K562 (cell line): Measurements from ENCODE around the gene BIK. TPM values are rescaled to one million over a fixed set of nuclear protein-coding genes. Genes with fewer than 3 reads are reported as not detected.

ENCODE experiments used
- ATAC-seq: fragments of 200-7000 bp; cut with Tn5 transposase; 3 replicates; pipeline ENCODE4 v1.9.1; 2020; ENCODE audit warnings: moderate library complexity
- BruUV-seq: library from RNA; stranded (reverse); fragments of 400-500 nt; replicated peaks from 2 replicates; lab custom pipeline; 2021; lab: Mats Ljungman, UMichigan
- CTCF ChIA-PET: fragments of 300-600 bp; formaldehyde crosslinking; extraction: SDS; loops from one replicate; lab custom pipeline; 2021; ENCODE audit warnings: low intra/inter-chr PET ratio; lab: Yijun Ruan, JAX
- POLR2A ChIA-PET: fragments of 300-600, 350-650 bp; sonication (Branson Sonifier 250); formaldehyde crosslinking; extraction: SDS; loops from one replicate; lab custom pipeline; 2021; ENCODE audit warnings: antibody characterized with exemption, inconsistent platforms; lab: Yijun Ruan, JAX
- DNase-seq, 4 experiments: peaks; one replicate each; pipeline versions ENCODE4 v3.0.0 to v3.0.0-alpha.2; 2011 to 2018; ENCODE audit warnings: low spot score in 3 of 4, mixed read lengths in 3 of 4; ENCODE audit errors: extremely low read depth in 1 of 4
- FAIRE-seq: peaks from 2 replicates; lab custom pipeline; 2011; peaks lifted over from hg19 to GRCh38; lab: Jason Lieb, UNC
- H2AFZ ChIP-seq: 2 replicates; pipeline ENCODE4 v1.6.0; 2011; ENCODE audit warnings: low read depth, low read length, control low read depth, inconsistent platforms
- H3K27ac ChIP-seq: fragments of 200-600 bp; 3 replicates; pipeline ENCODE4 v1.8.0; 2011; ENCODE audit warnings: low read depth, mild to moderate bottlenecking, control low read depth, inconsistent platforms, low read length, moderate library complexity, mixed read lengths; ENCODE audit errors: extremely low read depth
- H3K27me3 ChIP-seq, 2 experiments: fragments of 300-600 bp in 1 of 2; 2 replicates in 1 of 2; 3 replicates in 1 of 2; pipeline versions ENCODE4 v1.6.0 to v1.8.0; 2011; ENCODE audit warnings: inconsistent platforms in 2 of 2, low read length in 2 of 2, mild to moderate bottlenecking in 1 of 2, mixed read lengths in 1 of 2, moderate library complexity in 1 of 2; ENCODE audit not compliant: control insufficient read depth in 2 of 2, insufficient read depth in 2 of 2
- H3K36me3 ChIP-seq: fragments of 300-600 bp; 3 replicates; pipeline ENCODE4 v1.8.0; 2011; ENCODE audit warnings: mild to moderate bottlenecking, low read length, inconsistent platforms; ENCODE audit not compliant: control insufficient read depth, insufficient read depth
- H3K4me1 ChIP-seq, 2 experiments: fragments of 200-600 bp in 1 of 2; replicated peaks in 1 of 2; 2 replicates in 1 of 2; 3 replicates in 1 of 2; pipeline versions ENCODE4 v1.5.1 to v1.8.0; 2011; ENCODE audit warnings: inconsistent platforms in 2 of 2, low read length in 2 of 2, mild to moderate bottlenecking in 1 of 2, mixed read lengths in 1 of 2, moderate library complexity in 1 of 2; ENCODE audit not compliant: control insufficient read depth in 2 of 2, insufficient read depth in 2 of 2
- H3K4me2 ChIP-seq: 2 replicates; pipeline ENCODE4 v1.6.1; 2011; ENCODE audit warnings: low read length, control low read depth, inconsistent platforms, mixed read lengths; ENCODE audit not compliant: insufficient read depth
- H3K4me3 ChIP-seq: fragments of 200-600 bp; sonication (generic), shearing (Covaris generic); 2 replicates; pipeline ENCODE4 v1.5.1; 2016; ENCODE audit warnings: control low read depth, inconsistent platforms
- H3K79me2 ChIP-seq: fragments of 200-600 bp; 3 replicates; pipeline ENCODE4 v1.8.0; 2011; ENCODE audit warnings: low read length, inconsistent platforms; ENCODE audit not compliant: control insufficient read depth, insufficient read depth
- H3K9ac ChIP-seq, 2 experiments: 2 replicates each; pipeline versions ENCODE4 v1.6.0 to v1.6.1; 2011; ENCODE audit warnings: low read depth in 2 of 2, low read length in 2 of 2, control low read depth in 1 of 2, inconsistent platforms in 1 of 2, mild to moderate bottlenecking in 1 of 2, mixed read lengths in 1 of 2; ENCODE audit not compliant: insufficient read depth in 1 of 2
- H3K9me1 ChIP-seq: one replicate; pipeline ENCODE4 v1.6.0; 2011; ENCODE audit warnings: inconsistent platforms, mild to moderate bottlenecking, low read length, moderate library complexity; ENCODE audit not compliant: control insufficient read depth, insufficient read depth
- H3K9me3 ChIP-seq: replicated peaks from 2 replicates; pipeline ENCODE4 v1.5.1; 2011; ENCODE audit warnings: low read depth, low read length, inconsistent platforms; ENCODE audit not compliant: control insufficient read depth, insufficient read depth
- H4K20me1 ChIP-seq: replicated peaks from 2 replicates; pipeline ENCODE4 v1.6.1; 2011; ENCODE audit warnings: low read length, inconsistent platforms, mixed read lengths; ENCODE audit not compliant: control insufficient read depth, insufficient read depth
- ASH1L ChIP-seq: fragments of 450-650 bp; IDR thresholded peaks from 2 replicates; pipeline ENCODE4 v1.6.1; 2018; ENCODE audit warnings: borderline replicate concordance, mild to moderate bottlenecking, low read depth; ENCODE audit not compliant: partially characterized antibody
- ETV6 ChIP-seq, 3 experiments: fragments of 150-350 bp in 1 of 3; sonication (generic) in 1 of 3; formaldehyde crosslinking in 1 of 3; IDR thresholded peaks; 2 replicates each; pipeline versions ENCODE4 v1.6.1 to v1.8.0; 2014 to 2022; ENCODE audit warnings: borderline replicate concordance in 2 of 3, low read depth in 2 of 3, antibody characterized with exemption in 1 of 3, low read length in 1 of 3, mild to moderate bottlenecking in 1 of 3, missing genetic modification reagents in 1 of 3
- HINFP ChIP-seq: fragments of 450-650 bp; conservative IDR thresholded peaks from 2 replicates; pipeline ENCODE4 v1.6.1; 2016; ENCODE audit warnings: missing genetic modification characterization, low read depth, mild to moderate bottlenecking, control low read depth, missing compliant biosample characterization
- MAFG ChIP-seq: fragments of 450-650 bp; conservative IDR thresholded peaks from 2 replicates; pipeline ENCODE4 v1.6.1; 2016; ENCODE audit warnings: missing genetic modification characterization, missing compliant biosample characterization
- MEIS2 ChIP-seq: fragments of 450-650 bp; IDR thresholded peaks from 2 replicates; pipeline ENCODE4 v1.6.1; 2014; ENCODE audit warnings: mild to moderate bottlenecking; ENCODE audit not compliant: partially characterized antibody
- NCOA6 ChIP-seq: fragments of 450-650 bp; IDR thresholded peaks from 2 replicates; pipeline ENCODE4 v1.6.1; 2017; ENCODE audit warnings: mild to moderate bottlenecking
- NFYB ChIP-seq: IDR thresholded peaks from 2 replicates; pipeline ENCODE4 v1.6.1; 2011; ENCODE audit warnings: mild to moderate bottlenecking, moderate library complexity; ENCODE audit not compliant: insufficient read length; ENCODE audit errors: extremely low read depth
- NR2C1 ChIP-seq, 2 experiments: fragments of 450-650 bp; IDR thresholded peaks; 2 replicates each; pipeline ENCODE4 v1.6.1; 2017; ENCODE audit warnings: mild to moderate bottlenecking in 2 of 2, antibody characterized with exemption in 1 of 2, inconsistent platforms in 1 of 2, missing compliant biosample characterization in 1 of 2, missing genetic modification characterization in 1 of 2
- PKNOX1 ChIP-seq: fragments of 450-650 bp; IDR thresholded peaks from 2 replicates; pipeline ENCODE4 v1.6.1; 2016
- SRSF9 ChIP-seq: fragments of 200-400 bp; formaldehyde crosslinking; IDR thresholded peaks from 2 replicates; pipeline ENCODE4 v1.6.1; 2017; ENCODE audit warnings: low read depth, low read length, borderline replicate concordance
- TAF7 ChIP-seq: fragments of 450-650 bp; IDR thresholded peaks from 2 replicates; pipeline ENCODE4 v1.6.1; 2016; ENCODE audit warnings: missing genetic modification characterization, missing compliant biosample characterization
- ZNF133 ChIP-seq: fragments of 250-450 bp; sonication (Bioruptor Pico); IDR thresholded peaks from 2 replicates; pipeline ENCODE4 v1.4.0; 2020; ENCODE audit warnings: mild to moderate bottlenecking
- ZNF165 ChIP-seq: fragments of 250-450 bp; sonication (Bioruptor Pico); IDR thresholded peaks from 2 replicates; pipeline ENCODE4 v1.4.0; 2020; ENCODE audit warnings: borderline replicate concordance
- ZNF232 ChIP-seq: sonication (generic); formaldehyde crosslinking; IDR thresholded peaks from 2 replicates; pipeline ENCODE4 v1.8.0; 2022; ENCODE audit warnings: mild to moderate bottlenecking, missing genetic modification reagents
- ZNF3 ChIP-seq: fragments of 250-450 bp; sonication (Bioruptor Pico); IDR thresholded peaks from 2 replicates; pipeline ENCODE4 v1.5.0; 2021; ENCODE audit warnings: mild to moderate bottlenecking, moderate library complexity
- ZNF512 ChIP-seq: IDR thresholded peaks from 2 replicates; pipeline ENCODE4 v1.6.1; 2016; ENCODE audit warnings: missing genetic modification characterization, missing compliant biosample characterization
- WGBS: fragments of 100-300 bp; shearing (Covaris generic); methylation state at CpG from one replicate; pipeline ENCODE4 v1.1.6; 2016; ENCODE audit warnings: low coverage, mixed read lengths; ENCODE audit not compliant: insufficient coverage; ENCODE audit errors: missing lambda C conversion rate; 5-methylcytosine and 5-hydroxymethylcytosine counted together
- in situ Hi-C: fragments of 300-500 bp; cut with MboI; formaldehyde crosslinking; loops from 4 replicates; pipeline ENCODE4 v1.15.0; 2018; ENCODE audit warnings: inconsistent platforms, mixed read lengths
- intact Hi-C: fragments of 100-400 bp; cut with micrococcal nuclease; formaldehyde crosslinking; loops from 2 replicates; pipeline ENCODE4 v1.14.2; 2022
- polyA plus RNA-seq, 8 experiments: library from polyadenylated mRNA; depleted of rRNA in 4 of 8; stranded (reverse) in 5 of 8; unstranded in 3 of 8; fragments of >200 nt; fragmentation: Nextera tagmentation in 2 of 8; fragmentation: Illumina TruSeq in 1 of 8; extraction: Ambion mirVana in 2 of 8; extraction: Trizol in 1 of 8; gene quantifications; 2 replicates each; pipeline versions ENCODE4 v1.2.1 to v1.2.3, GENCODE V29; 2011 to 2014; ENCODE audit warnings: inconsistent platforms in 1 of 8, missing spikeins in 1 of 8
- total RNA-seq, 7 experiments: library from RNA; depleted of rRNA in 6 of 7; stranded (reverse); fragments of >200 nt in 6 of 7; fragmentation: Illumina TruSeq in 2 of 7; extraction: Trizol in 2 of 7; gene quantifications; 2 replicates each; pipeline versions ENCODE4 v1.2.1 to v1.2.3, GENCODE V29; 2011 to 2021; ENCODE audit warnings: low replicate concordance in 1 of 7

BIK gene
- total and polyA plus RNA-seq, 9 of the 15 experiments (the other 6 are each of a cell fraction or from before 2014, with no cell fraction given): 0.08 to 0.23 (median 0.18) TPM; not detected in 4

GRCh38 chr22:43099095-43099494, 11.5 kb upstream of the BIK start (continued):
- no peak for TF ChIP-seq HINFP (tag)
- no peak for TF ChIP-seq MAFG (tag)
- no peak for TF ChIP-seq ASH1L
- no peak for TF ChIP-seq ZNF133 (CRISPR knock-in tag)
- TF ChIP-seq NFYB: no peak
- no peak for TF ChIP-seq TAF7 (tag)
- TF ChIP-seq ETV6 (IDR thresholded peaks at IDR 0.05; ENCODE audit: borderline replicate concordance in 1 of 2, low read depth in 2 of 2, low read length in 1 of 2): no peak
- no peak for TF ChIP-seq ETV6 (CRISPR knock-in tag; IDR thresholded peaks at IDR 0.05; ENCODE audit: borderline replicate concordance)

- intact Hi-C loops (no loop called here), in situ Hi-C loops (no loop called here)
- Histone ChIP-seq H3K27ac (no peak overlapping the region), H4K20me1 (no peaks in the 10 kb centered on the region), H3K4me2 (no peak overlapping the region; the same call in 1 of the 2 replicates), H3K36me3 (no peaks in the 10 kb centered on the region), H3K9me1 (no peaks in the 10 kb centered on the region), H3K4me3 (no peak overlapping the region), H3K79me2 (no peaks in the 10 kb centered on the region), H3K9me3 (no peaks in the 10 kb centered on the region), H3K27me3 (no peaks in the 10 kb centered on the region), H2AFZ (peak overlapping the region; percentile 50; the same call in 1 of the 2 replicates), H3K4me1 (peaks cover 19 to 25% of the 10 kb centered on the region in 2 experiments; a peak in 4 of 5 replicates), H3K9ac (no peak overlapping the region; a peak in 1 of 4 replicates)
- ChIA-PET POLR2A (no interaction called here), CTCF (no interaction called here)
- no TSS peak for BruUV-seq
- 15% methylated on average over 5 of the region's 5 CpGs for WGBS
- DNase-seq: peak in 2 of 4 experiments; percentile 25 to 43
- ATAC-seq: peak; percentile 31; the same call in 1 of the 3 replicates
- FAIRE-seq: peak; percentile 82
- no peak for TF ChIP-seq SRSF9
- TF ChIP-seq NCOA6: no peak
- TF ChIP-seq MEIS2: peak; percentile 84
- TF ChIP-seq NR2C1 (IDR thresholded peaks at IDR 0.05): no peak
- TF ChIP-seq NR2C1 (tag; IDR thresholded peaks at IDR 0.05): 0 out of 2 replicates have a peak, but pooled peaks have one; percentile 18
- no peak for TF ChIP-seq ZNF3 (CRISPR knock-in tag)
- no peak for TF ChIP-seq ZNF165
- TF ChIP-seq PKNOX1: peak; percentile 85
- no peak for TF ChIP-seq ZNF512 (tag)
- no peak for TF ChIP-seq ZNF232 (CRISPR knock-in tag)
Observed at GRCh38 chr22:43100225-43100624, 10.3 kb upstream of the BIK start.
